Subcutaneous preadipocyte (primary cell): Measurements from ENCODE around the gene VOPP1. TPM values are rescaled to one million over a fixed set of nuclear protein-coding genes. Genes with fewer than 3 reads are reported as not detected.

ENCODE experiments used
- total RNA-seq: library from RNA; depleted of rRNA; stranded (reverse); fragments of >200 nt; gene quantifications from 2 replicates; pipeline ENCODE4 v1.2.3, GENCODE V29; 2012

VOPP1 gene
- total RNA-seq: 43.0 and 54.2 TPM in 2 replicates

GRCh38 chr7:55572378-55573233, at the start of gene VOPP1:
Gene VOPP1 (minus strand): TSS chr7:55572502. CDS start chr7:55572324, 178 bp downstream.

Other genes with a start within 250 kb of the VOPP1 start
- gene LANCL2, start 207.2 kb downstream of the VOPP1 start, total RNA-seq: 16.9 and 17.2 TPM in 2 replicates